ENCODE measurements around the gene TFEC. TPM values are rescaled to one million over a fixed set of nuclear protein-coding genes. Genes with fewer than 3 reads are reported as not detected.
"Not testable (repeated sequence)": the region's sequence is repeated elsewhere in the genome, so short reads cannot be mapped to it uniquely, and the experiment has no call there.

Gene TFEC
- total RNA-seq, 1 donor from 2014 or later = 16.6 TPM

DNA sequence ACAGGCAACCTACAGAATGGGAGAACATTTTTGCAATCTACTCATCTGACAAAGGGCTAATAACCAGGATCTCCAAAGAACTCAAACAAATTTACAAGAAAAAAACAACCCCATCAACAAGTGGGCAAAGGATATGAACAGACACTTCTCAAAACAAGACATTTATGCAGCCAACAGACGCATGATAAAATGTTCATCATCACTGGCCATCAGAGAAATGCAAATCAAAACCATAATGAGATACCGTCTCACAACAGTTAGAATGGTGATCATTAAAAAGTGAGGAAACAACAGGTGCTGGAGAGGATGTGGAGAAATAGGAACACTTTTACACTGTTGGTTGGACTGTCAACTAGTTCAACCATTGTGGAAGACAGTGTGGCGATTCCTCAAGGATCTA lies 100.8 kb downstream of the TFEC start:
- DNase-seq (ENCODE audit: low spot score) = not testable (repeated sequence)

DNA sequence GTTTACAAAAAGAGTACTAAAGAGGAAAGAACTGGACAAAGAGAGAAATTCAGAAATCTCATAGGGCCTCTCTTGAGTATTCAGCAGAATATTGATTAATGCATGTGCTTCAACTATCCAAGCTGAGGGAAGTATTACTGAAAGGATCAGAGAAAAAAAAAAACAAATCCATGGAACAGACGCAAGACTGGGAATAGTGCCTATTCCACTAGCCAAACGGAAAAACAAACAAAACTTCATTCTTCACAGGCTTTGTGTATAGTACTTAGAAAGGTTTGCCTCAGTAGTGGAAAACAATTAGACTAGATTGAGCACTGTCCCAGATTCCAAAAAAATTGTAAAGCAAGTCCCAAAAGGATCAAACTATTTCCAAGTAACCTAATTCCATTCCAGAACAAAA lies 106.2 kb downstream of the TFEC start:
- no peak for DNase-seq (ENCODE audit: low spot score)

DNA sequence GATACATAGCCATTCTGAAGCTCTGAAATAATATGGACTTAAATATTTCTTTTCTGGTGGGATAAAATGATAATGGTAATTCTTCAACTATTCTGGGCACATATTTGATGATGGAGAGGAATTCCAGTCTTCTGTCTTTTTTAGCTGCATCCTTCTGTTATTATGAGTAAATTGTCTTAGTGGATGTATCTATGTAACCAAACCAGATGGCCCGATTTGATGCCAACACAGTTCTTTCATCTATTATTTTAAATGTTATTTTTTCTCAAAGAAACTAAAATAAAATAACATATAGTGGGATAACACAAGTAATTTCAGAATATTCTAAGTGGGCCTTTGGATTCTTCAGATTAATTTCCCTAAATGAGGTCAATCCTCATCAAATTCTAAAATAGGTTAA lies 110.2 kb downstream of the TFEC start:
- no peak for DNase-seq (ENCODE audit: low spot score)

DNA sequence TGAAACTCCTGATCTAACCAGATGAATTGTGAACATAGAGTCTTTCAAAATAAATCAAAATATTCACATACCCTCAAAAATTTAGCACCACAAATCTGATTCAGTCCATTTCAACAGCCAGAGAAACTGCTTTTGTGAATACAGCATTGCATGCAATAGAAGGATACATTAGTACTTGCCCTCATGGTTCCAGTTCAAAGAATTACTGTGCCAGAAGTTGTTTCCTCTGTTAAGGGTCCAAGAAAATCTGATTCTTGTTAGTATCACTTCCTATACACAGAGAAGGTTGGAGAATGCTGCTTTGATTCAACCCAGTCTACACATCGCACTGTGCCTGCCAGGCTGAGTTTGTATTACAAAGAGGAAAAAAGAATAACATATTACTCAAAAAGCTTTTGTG lies 115.6 kb downstream of the TFEC start:
- DNase-seq (ENCODE audit: low spot score) = no peak

DNA sequence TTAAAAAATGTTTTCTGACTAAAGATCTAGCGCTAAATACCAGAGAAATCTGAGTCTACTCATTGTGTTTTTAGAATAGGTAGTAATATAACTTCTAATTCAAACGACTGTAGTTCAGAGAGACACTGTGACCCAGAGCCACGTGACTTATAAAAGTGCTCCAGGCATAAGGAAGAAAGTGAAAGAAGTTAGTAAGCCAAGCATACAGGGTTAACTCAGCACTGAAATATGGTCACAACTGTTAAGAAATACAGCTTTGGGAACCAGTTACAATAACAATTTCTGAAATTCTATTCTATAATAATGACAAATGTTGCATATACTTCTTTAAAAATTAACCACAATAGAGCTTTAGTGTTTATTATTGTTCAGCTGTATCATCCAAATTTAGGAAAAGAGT lies 119.1 kb downstream of the TFEC start:
- no peak for DNase-seq (ENCODE audit: low spot score)

DNA sequence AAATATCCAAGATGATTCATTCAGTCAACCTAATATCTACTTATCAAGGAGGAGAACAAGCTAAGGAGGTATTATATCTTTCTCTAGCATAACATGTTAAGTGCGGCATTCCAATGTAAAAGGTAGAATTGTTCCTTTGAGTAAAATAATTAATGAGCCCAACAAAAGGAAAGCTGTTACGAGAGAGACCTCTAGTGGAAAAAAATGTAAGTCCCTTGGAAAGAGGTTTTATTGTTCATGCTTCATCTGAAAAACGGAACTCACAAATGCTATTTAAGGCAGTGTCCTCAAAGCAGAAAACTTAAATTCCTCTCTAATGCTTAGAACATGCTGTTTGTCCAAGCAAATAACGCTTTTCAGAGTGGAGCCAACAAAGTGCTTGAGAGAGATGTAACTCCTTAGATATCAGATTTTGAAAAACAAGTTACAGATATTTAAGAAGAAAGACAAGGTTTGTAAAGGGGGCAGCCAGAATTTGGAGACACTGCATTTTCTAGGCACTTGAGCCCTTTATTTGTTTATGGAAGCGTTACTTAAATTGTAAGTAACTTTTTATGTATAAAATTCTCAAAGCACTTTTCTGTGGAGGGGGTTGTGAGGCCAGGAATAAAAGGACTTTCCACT lies 119.9 kb downstream of the TFEC start:
- peak; percentile 81 for DNase-seq (ENCODE audit: low spot score)

DNA sequence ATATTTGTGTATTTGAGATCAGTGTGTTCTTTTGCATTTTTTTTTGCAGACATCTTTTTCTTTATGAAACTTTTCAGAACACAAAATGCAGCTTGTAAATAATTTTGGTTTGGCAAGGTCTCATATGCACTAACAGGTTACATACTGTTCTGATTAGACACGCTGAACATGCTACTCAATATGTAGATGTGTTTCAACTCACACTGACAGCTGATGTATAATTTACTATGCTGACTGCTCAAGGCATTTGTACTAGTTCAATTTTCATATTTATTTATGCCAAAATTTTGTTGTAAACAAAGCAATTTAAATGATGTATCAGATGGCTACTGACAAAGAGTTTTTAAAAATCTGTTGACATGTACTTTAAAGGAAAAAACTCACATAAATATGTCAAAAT lies 123.8 kb downstream of the TFEC start:
- no peak for DNase-seq (ENCODE audit: low spot score)

DNA sequence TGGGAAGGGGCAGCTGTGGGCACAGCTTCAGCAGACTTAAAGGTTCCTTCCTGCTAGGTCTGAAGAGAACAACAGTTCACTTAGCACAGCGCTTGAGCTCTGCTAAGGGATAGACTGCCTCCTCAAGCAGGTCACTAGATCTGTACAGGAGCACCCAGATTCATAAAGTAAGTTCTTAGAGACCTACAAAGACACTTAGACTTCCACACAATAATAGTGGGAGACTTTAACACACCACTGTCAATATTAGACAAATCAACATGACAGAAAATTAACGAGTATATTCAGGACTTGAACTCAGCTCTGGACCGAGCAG lies 140.9 kb downstream of the TFEC start:
- no peak for DNase-seq (ENCODE audit: low spot score)

DNA sequence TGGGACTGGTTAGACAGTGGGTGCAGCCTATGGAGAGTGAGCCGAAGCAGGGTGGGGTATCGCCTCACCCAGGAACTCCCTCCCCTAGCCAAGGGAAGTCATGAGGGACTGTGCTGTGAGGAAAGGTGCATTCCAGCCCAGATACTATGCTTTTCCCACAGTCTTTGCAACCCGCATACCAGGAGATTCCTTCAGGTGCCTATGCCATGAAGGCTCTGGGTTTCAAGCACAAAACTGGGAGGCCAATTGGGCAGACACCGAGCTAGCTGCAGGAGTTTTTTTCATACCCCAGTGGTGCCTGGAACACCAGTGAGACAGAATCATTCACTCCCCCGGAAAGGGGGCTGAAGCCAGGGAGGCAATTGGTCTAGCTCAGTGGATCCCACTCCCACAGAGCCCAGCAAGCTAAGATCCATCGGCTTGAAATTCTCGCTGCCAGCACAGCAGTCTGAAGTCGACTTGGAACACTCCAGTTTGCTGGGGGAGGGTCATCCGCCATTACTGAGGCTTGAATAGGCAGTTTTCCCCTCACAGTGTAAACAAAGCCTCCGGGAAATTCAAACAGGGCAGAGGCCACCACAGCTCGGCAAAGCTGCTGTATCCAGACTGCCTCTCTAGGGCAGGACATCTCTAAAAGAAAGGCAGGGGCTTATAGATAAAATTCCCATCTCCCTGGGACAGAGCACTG lies 141.4 kb downstream of the TFEC start:
- DNase-seq (ENCODE audit: low spot score) = no peak

DNA sequence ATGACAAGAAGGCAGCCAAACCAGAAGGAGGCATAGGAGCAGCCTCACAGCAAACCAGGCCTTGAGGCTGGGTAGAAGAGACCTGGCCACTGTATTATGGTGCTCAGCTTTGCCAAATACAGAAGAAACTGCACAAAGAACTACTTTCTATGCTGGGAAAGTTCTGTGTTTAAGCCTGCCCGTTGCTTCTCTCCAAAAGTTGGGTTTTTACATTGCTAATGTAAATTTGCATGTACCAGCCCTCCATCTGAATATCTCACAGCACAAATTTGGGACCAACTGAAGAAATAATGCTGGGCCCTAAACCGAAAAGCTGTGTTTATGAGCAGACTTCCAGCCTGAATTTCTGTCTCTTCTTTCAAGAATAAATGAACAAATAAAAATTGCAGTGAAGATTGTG lies 145.0 kb downstream of the TFEC start:
- no peak for DNase-seq (ENCODE audit: low spot score)

Other genes starting within 250 kb of the TFEC start
- 342 TPM for gene TES, start 179.8 kb upstream of the TFEC start, total RNA-seq (ENCODE audit: insufficient read depth, low replicate concordance)

Measured in umbilical cord (tissue), 2 donors.